PC-9 (cell line): ENCODE results near the gene RPL35.

Experiments
- CTCF ChIP-seq: fragments of 200-600 bp; sonication (generic); conservative IDR thresholded peaks from 2 replicates; pipeline ENCODE4 v1.6.1; 2017; ENCODE audit warnings: mixed run types, antibody characterized with exemption, mild to moderate bottlenecking, moderate library complexity
- EZH2 ChIP-seq: fragments of 200-600 bp; sonication (generic); IDR thresholded peaks from 2 replicates; pipeline ENCODE4 v1.8.0; 2017; ENCODE audit warnings: antibody characterized with exemption, low read depth

- TF ChIP-seq EZH2 (no peak), CTCF (no peak)
Observed at GRCh38 chr9:124855566-124855943, 6.2 kb downstream of the RPL35 start.
